Measurements from ENCODE around the gene ATP6AP2. TPM values are rescaled to one million over a fixed set of nuclear protein-coding genes. Genes with fewer than 3 reads are reported as not detected.
A peak's percentile ranks its signal among the peaks of the same experiment; 100 is the strongest.
"Not testable (repeated sequence)": the region's sequence is repeated elsewhere in the genome, so short reads cannot be mapped to it uniquely, and the experiment has no call there.

The ATP6AP2 gene
- total RNA-seq, 1 experiment from 2014 or later: 77.6 TPM

DNA sequence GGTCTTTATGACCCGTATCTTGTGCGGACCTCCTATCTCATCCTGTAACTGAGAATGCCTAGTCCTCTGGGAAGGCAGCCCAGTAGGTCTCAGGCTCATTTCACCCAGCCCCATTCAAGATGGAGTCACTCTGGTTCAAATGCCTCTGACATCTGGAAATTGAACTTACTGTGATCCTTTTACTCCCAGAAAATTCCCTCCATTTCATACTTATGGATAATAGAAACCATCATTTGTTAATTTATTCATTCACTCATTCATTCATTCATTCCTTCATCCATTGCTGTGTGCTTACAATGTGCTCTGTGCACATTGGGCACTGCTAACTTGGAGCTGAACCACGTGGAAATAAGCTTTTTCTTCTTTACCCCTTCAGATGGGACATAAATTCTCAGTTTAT, 9.2 kb upstream of the ATP6AP2 start:
- H2AFZ ChIP-seq (ENCODE audit: low read length): no peak overlapping the region
- POLR2A ChIA-PET (ENCODE audit: unreplicated experiment): no interaction called here
- no peaks in the 10 kb centered on the region for H4K20me1 ChIP-seq (ENCODE audit: low read length)
- intact Hi-C loops (cut with micrococcal nuclease): no loop called here
- no peak overlapping the region for H3K4me3 ChIP-seq (ENCODE audit: low read length)
- H3K4me2 ChIP-seq (ENCODE audit: low read length): no peak overlapping the region
- TF ChIP-seq EZH2phosphoT487 (IDR thresholded peaks at IDR 0.05; ENCODE audit: borderline replicate concordance, low read length) (no peak), EZH2 (IDR thresholded peaks at IDR 0.05; ENCODE audit: low read length, unreplicated experiment) (no peak)
- TF ChIP-seq, protein P1, sequence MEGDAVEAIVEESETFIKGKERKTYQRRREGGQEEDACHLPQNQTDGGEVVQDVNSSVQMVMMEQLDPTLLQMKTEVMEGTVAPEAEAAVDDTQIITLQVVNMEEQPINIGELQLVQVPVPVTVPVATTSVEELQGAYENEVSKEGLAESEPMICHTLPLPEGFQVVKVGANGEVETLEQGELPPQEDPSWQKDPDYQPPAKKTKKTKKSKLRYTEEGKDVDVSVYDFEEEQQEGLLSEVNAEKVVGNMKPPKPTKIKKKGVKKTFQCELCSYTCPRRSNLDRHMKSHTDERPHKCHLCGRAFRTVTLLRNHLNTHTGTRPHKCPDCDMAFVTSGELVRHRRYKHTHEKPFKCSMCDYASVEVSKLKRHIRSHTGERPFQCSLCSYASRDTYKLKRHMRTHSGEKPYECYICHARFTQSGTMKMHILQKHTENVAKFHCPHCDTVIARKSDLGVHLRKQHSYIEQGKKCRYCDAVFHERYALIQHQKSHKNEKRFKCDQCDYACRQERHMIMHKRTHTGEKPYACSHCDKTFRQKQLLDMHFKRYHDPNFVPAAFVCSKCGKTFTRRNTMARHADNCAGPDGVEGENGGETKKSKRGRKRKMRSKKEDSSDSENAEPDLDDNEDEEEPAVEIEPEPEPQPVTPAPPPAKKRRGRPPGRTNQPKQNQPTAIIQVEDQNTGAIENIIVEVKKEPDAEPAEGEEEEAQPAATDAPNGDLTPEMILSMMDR (conservative IDR thresholded peaks at IDR 0.05; ENCODE audit: low read depth, low read length): no peak
- H3K27ac ChIP-seq (ENCODE audit: low read length): no peak overlapping the region
- DNase-seq: no peak
- BruUV-seq (replicated peaks): no TSS peak
- no peaks in the 10 kb centered on the region for H3K4me1 ChIP-seq (ENCODE audit: insufficient read depth, low read length)
- ATAC-seq: no peak
- no peaks in the 10 kb centered on the region for H3K27me3 ChIP-seq (ENCODE audit: low read length)
- H3K9me2 ChIP-seq (replicated peaks; ENCODE audit: low read length): no peaks in the 10 kb centered on the region
- no peak overlapping the region for H3K9ac ChIP-seq (ENCODE audit: low read length)
- CTCF ChIA-PET: no interaction called here
- no peaks in the 10 kb centered on the region for H3K79me2 ChIP-seq (ENCODE audit: low read length)
- H3K9me3 ChIP-seq (ENCODE audit: low read length): no peaks in the 10 kb centered on the region
- H3K36me3 ChIP-seq (ENCODE audit: low read depth, low read length): no peaks in the 10 kb centered on the region
- H3F3A ChIP-seq (ENCODE audit: low read length, unreplicated experiment): no peaks in the 10 kb centered on the region

DNA sequence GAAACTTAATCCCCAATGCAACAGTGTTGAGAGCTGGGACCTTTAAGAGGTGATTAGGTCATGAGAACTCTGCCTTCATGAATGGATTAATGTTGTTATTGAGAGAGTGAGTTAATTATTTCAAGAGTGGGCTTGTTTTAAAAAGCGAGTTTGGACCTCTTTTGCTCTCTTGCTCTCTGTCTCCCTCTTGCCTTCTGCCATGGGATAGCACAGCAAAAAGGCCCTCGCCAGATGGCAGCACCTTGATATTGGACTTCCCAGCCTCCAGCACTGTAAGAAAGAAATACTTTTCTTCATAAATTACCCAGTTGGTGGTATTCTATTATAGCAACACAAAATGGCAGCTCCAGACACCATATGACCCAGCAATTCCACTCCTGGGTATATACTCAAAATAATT, 7.0 kb upstream of the ATP6AP2 start:
- H3K9me2 ChIP-seq (replicated peaks; ENCODE audit: low read length): no peaks in the 10 kb centered on the region
- no peaks in the 10 kb centered on the region for H3K27me3 ChIP-seq (ENCODE audit: low read length)
- no peak overlapping the region for H3K9ac ChIP-seq (ENCODE audit: low read length)
- DNase-seq (peak; percentile 50), ATAC-seq (peak; percentile 58)
- no peaks in the 10 kb centered on the region for H3F3A ChIP-seq (ENCODE audit: low read length, unreplicated experiment)
- H3K36me3 ChIP-seq (ENCODE audit: low read depth, low read length): no peaks in the 10 kb centered on the region
- no peak overlapping the region for H3K27ac ChIP-seq (ENCODE audit: low read length)
- H3K4me3 ChIP-seq (ENCODE audit: low read length): no peak overlapping the region
- no peaks in the 10 kb centered on the region for H3K79me2 ChIP-seq (ENCODE audit: low read length)
- H3K4me2 ChIP-seq (ENCODE audit: low read length): no peak overlapping the region
- H4K20me1 ChIP-seq (ENCODE audit: low read length): no peaks in the 10 kb centered on the region
- no peaks in the 10 kb centered on the region for H3K4me1 ChIP-seq (ENCODE audit: insufficient read depth, low read length)
- H2AFZ ChIP-seq (ENCODE audit: low read length): no peak overlapping the region
- TF ChIP-seq, protein P1 (conservative IDR thresholded peaks at IDR 0.05; ENCODE audit: low read depth, low read length): peak; percentile 81
- TF ChIP-seq EZH2phosphoT487 (IDR thresholded peaks at IDR 0.05; ENCODE audit: borderline replicate concordance, low read length): no peak
- intact Hi-C loops (cut with micrococcal nuclease): no loop called here
- CTCF ChIA-PET: no interaction called here
- no TSS peak for BruUV-seq (replicated peaks)
- POLR2A ChIA-PET (ENCODE audit: unreplicated experiment): no interaction called here
- H3K9me3 ChIP-seq (ENCODE audit: low read length): no peaks in the 10 kb centered on the region

DNA sequence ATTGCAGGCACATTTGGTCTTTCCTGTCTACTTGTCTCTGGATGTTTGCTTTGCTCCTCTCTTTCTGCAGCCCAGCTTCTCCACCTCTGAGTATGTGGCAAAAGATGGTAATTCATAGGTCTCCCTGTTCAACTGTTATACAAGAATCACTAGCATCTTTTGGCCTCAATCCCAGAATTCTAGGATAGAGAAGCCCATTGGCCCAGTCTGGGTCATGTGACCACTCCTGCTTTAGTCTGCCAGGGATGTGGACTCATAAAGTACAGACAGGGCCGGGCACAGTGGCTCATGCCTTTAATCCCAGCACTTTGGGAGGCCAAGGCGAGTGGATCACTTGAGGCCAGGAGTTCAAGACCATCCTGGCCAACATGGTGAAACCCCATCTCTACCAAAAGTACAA, 5.4 kb upstream of the ATP6AP2 start:
- H4K20me1 ChIP-seq (ENCODE audit: low read length); POLR2A ChIA-PET (ENCODE audit: unreplicated experiment); H3K9ac ChIP-seq (ENCODE audit: low read length); H3K36me3 ChIP-seq (ENCODE audit: low read depth, low read length); H2AFZ ChIP-seq (ENCODE audit: low read length); CTCF ChIA-PET; H3K9me2 ChIP-seq (replicated peaks; ENCODE audit: low read length); ATAC-seq; intact Hi-C loops (cut with micrococcal nuclease); H3K27me3 ChIP-seq (ENCODE audit: low read length); H3K79me2 ChIP-seq (ENCODE audit: low read length); H3K4me2 ChIP-seq (ENCODE audit: low read length); H3K4me3 ChIP-seq (ENCODE audit: low read length); H3F3A ChIP-seq (ENCODE audit: low read length, unreplicated experiment); H3K27ac ChIP-seq (ENCODE audit: low read length); BruUV-seq (replicated peaks); H3K4me1 ChIP-seq (ENCODE audit: insufficient read depth, low read length); H3K9me3 ChIP-seq (ENCODE audit: low read length): not testable (repeated sequence)
- DNase-seq: peak; percentile 38

All from PC-3 (cell line).